HG02981 (cell line): ENCODE results near the gene TRIM24.
A peak's percentile ranks its signal among the peaks of the same experiment; 100 is the strongest.
"Not testable (repeated sequence)": the region's sequence is repeated elsewhere in the genome, so short reads cannot be mapped to it uniquely, and the experiment has no call there.

Source experiments
- ATAC-seq: cut with Tn5 transposase; IDR thresholded peaks from one replicate; pipeline ENCODE4 v1.9.1; 2021; ENCODE audit warnings: mild to moderate bottlenecking, moderate library complexity; ENCODE audit not compliant: unreplicated experiment

Gene TRIM24

GRCh38 chr7:138460176-138460648, at the start of gene TRIM24:
TSS of gene TRIM24 (plus strand) at chr7:138460259. CDS start at chr7:138460549, 290 bp downstream.
- ATAC-seq: peak; percentile 65

- ATAC-seq: not testable (repeated sequence)
Measured at GRCh38 chr7:138412077-138412476, 48.0 kb upstream of the TRIM24 start.

- not testable (repeated sequence) for ATAC-seq
Measured at GRCh38 chr7:138412921-138413320, 47.1 kb upstream of the TRIM24 start.

GRCh38 chr7:138417078-138417700, 42.9 kb upstream of the TRIM24 start:
- no peak for ATAC-seq

GRCh38 chr7:138417764-138418163, 42.3 kb upstream of the TRIM24 start:
- no peak for ATAC-seq

- ATAC-seq: not testable (repeated sequence)
Measured at GRCh38 chr7:138418403-138418802, 41.7 kb upstream of the TRIM24 start.

GRCh38 chr7:138425026-138425425, 35.0 kb upstream of the TRIM24 start:
- no peak for ATAC-seq

GRCh38 chr7:138429577-138430250, 30.3 kb upstream of the TRIM24 start:
- no peak for ATAC-seq

GRCh38 chr7:138431517-138431916, 28.5 kb upstream of the TRIM24 start:
- ATAC-seq: no peak

- ATAC-seq: no peak
Measured at GRCh38 chr7:138433583-138434443, 26.2 kb upstream of the TRIM24 start.

- ATAC-seq: no peak
Measured at GRCh38 chr7:138434597-138435019, 25.5 kb upstream of the TRIM24 start.

GRCh38 chr7:138435231-138435919, 24.7 kb upstream of the TRIM24 start:
- no peak for ATAC-seq

GRCh38 chr7:138436388-138436787, 23.7 kb upstream of the TRIM24 start:
- no peak for ATAC-seq

GRCh38 chr7:138440460-138440859, 19.6 kb upstream of the TRIM24 start:
- no peak for ATAC-seq

- ATAC-seq: no peak
Measured at GRCh38 chr7:138442822-138443221, 17.2 kb upstream of the TRIM24 start.

- no peak for ATAC-seq
Measured at GRCh38 chr7:138449580-138449979, 10.5 kb upstream of the TRIM24 start.

GRCh38 chr7:138455609-138456008, 4.5 kb upstream of the TRIM24 start:
- ATAC-seq: no peak

GRCh38 chr7:138456220-138456619, 3.8 kb upstream of the TRIM24 start:
- ATAC-seq: no peak

- no peak for ATAC-seq
Measured at GRCh38 chr7:138458576-138459412, 1.3 kb upstream of the TRIM24 start.
